ENCODE data around the gene SLC18B1. TPM values are rescaled to one million over a fixed set of nuclear protein-coding genes. Genes with fewer than 3 reads are reported as not detected.

SLC18B1 gene
- total RNA-seq, 1 donor = 6.9 TPM

DNA sequence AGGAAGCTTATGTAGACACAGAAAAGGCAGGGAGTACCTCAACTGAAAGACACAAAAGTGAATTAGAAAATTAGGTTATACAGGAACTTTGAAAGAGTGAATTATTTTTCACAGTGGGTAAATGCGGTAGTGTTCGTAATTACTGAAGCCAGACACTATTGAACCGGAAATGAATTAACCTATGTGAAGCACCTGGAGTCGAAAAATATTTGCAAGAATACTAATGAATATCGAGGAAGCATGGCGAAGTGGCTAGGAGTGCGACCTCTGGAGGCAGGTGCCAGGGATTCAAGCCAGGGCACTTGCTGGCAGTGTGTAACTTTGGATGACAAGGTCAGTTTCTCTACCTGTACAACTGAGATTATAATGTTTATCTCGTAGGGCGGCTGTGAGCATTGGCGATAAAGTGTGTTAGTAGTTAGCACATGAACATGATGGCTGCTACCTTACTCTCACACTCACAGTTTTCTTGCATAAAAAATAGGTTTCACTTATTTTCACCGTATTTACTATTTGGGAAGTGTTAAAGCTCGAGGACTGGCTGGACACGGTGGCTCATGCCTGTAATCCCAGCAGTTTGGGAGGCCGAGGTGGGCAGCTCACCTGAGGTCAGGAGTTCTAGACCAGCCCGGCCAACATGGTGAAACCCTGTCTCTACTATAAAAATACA is 567 bp upstream of the SLC18B1 start:
- Histone ChIP-seq H3K27me3 (ENCODE audit: insufficient read depth, low read length) (no peaks in the 10 kb centered on the region), H3K9me3 (ENCODE audit: low read depth, low read length) (no peaks in the 10 kb centered on the region), H3K4me2 (ENCODE audit: insufficient read depth, low read length) (peak overlapping the region; percentile 94), H3K4me1 (ENCODE audit: insufficient read depth, low read length) (peaks cover 3% of the 10 kb centered on the region), H3K4me3 (ENCODE audit: insufficient read depth, low read length) (peak overlapping the region; percentile 92), H2AFZ (ENCODE audit: low read length) (peak overlapping the region; percentile 98), H3K36me3 (ENCODE audit: insufficient read depth, low read length) (no peaks in the 10 kb centered on the region), H3K79me2 (ENCODE audit: insufficient read depth, low read length) (no peaks in the 10 kb centered on the region), H3K27ac (ENCODE audit: low read depth, low read length) (no peak overlapping the region), H4K20me1 (ENCODE audit: insufficient read depth, low read length) (no peaks in the 10 kb centered on the region)
- TF ChIP-seq, protein P1, sequence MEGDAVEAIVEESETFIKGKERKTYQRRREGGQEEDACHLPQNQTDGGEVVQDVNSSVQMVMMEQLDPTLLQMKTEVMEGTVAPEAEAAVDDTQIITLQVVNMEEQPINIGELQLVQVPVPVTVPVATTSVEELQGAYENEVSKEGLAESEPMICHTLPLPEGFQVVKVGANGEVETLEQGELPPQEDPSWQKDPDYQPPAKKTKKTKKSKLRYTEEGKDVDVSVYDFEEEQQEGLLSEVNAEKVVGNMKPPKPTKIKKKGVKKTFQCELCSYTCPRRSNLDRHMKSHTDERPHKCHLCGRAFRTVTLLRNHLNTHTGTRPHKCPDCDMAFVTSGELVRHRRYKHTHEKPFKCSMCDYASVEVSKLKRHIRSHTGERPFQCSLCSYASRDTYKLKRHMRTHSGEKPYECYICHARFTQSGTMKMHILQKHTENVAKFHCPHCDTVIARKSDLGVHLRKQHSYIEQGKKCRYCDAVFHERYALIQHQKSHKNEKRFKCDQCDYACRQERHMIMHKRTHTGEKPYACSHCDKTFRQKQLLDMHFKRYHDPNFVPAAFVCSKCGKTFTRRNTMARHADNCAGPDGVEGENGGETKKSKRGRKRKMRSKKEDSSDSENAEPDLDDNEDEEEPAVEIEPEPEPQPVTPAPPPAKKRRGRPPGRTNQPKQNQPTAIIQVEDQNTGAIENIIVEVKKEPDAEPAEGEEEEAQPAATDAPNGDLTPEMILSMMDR (IDR thresholded peaks at IDR 0.05; ENCODE audit: extremely low read depth, low read depth, low read length) = peak; percentile 87
- peak; percentile 89 for DNase-seq (ENCODE audit: insufficient read length, low spot score, missing footprints)

DNA sequence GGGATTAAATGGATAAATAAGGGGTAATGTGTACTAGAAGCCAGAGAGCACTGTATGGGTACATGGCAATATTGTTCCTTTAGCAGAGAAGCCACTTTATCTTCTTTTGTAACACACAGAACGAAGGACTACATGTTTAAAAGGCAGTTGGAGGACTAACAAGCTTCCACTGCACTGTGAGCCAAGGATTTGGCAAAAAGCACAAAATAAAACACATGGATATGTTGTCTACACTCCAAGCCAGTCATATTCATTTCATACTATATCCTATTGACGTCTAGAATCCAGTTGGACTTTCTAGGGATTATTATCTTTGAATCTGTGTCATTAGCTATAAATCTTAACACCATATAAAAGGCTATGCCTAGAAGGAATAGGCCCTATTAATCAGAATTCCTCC is 3.0 kb downstream of the SLC18B1 start:
- H3K79me2 ChIP-seq (ENCODE audit: insufficient read depth, low read length) = no peaks in the 10 kb centered on the region
- H2AFZ ChIP-seq (ENCODE audit: low read length) = no peak overlapping the region
- H3K27me3 ChIP-seq (ENCODE audit: insufficient read depth, low read length) = no peaks in the 10 kb centered on the region
- H3K9me3 ChIP-seq (ENCODE audit: low read depth, low read length) = no peaks in the 10 kb centered on the region
- no peaks in the 10 kb centered on the region for H4K20me1 ChIP-seq (ENCODE audit: insufficient read depth, low read length)
- TF ChIP-seq, protein P1 (IDR thresholded peaks at IDR 0.05; ENCODE audit: extremely low read depth, low read depth, low read length) = no peak
- no peak overlapping the region for H3K4me2 ChIP-seq (ENCODE audit: insufficient read depth, low read length)
- peaks cover 3% of the 10 kb centered on the region for H3K4me1 ChIP-seq (ENCODE audit: insufficient read depth, low read length)
- peak; percentile 2 for DNase-seq (ENCODE audit: insufficient read length, low spot score, missing footprints)
- no peak overlapping the region for H3K27ac ChIP-seq (ENCODE audit: low read depth, low read length)
- no peaks in the 10 kb centered on the region for H3K36me3 ChIP-seq (ENCODE audit: insufficient read depth, low read length)
- no peak overlapping the region for H3K4me3 ChIP-seq (ENCODE audit: insufficient read depth, low read length)

DNA sequence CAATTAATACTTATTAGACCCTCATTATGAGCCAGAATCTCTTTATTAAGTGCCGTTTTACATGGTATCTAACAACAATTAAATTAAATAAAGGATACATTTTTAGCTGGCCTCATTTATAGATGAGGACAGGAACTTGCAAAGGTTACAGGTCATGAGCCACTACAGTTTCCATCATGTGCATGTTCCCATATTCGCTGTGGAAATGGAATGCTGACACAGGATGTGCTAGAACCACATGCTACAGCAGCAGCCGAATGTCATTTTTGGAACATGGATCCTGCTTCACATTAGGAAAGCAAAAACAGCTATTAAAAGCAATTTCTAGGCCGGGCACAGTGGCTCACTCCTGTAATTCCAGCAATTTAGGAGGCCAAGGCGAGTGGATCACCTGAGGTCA is 5.9 kb downstream of the SLC18B1 start:
- Histone ChIP-seq H4K20me1 (ENCODE audit: insufficient read depth, low read length) (no peaks in the 10 kb centered on the region), H3K36me3 (ENCODE audit: insufficient read depth, low read length) (no peaks in the 10 kb centered on the region), H3K79me2 (ENCODE audit: insufficient read depth, low read length) (no peaks in the 10 kb centered on the region), H3K27me3 (ENCODE audit: insufficient read depth, low read length) (no peaks in the 10 kb centered on the region), H3K4me1 (ENCODE audit: insufficient read depth, low read length) (peaks cover under 1% of the 10 kb centered on the region), H3K27ac (ENCODE audit: low read depth, low read length) (no peak overlapping the region), H3K4me2 (ENCODE audit: insufficient read depth, low read length) (no peak overlapping the region), H3K4me3 (ENCODE audit: insufficient read depth, low read length) (no peak overlapping the region), H2AFZ (ENCODE audit: low read length) (no peak overlapping the region), H3K9me3 (ENCODE audit: low read depth, low read length) (no peaks in the 10 kb centered on the region)
- TF ChIP-seq, protein P1 (IDR thresholded peaks at IDR 0.05; ENCODE audit: extremely low read depth, low read depth, low read length) = no peak
- no peak for DNase-seq (ENCODE audit: insufficient read length, low spot score, missing footprints)

DNA sequence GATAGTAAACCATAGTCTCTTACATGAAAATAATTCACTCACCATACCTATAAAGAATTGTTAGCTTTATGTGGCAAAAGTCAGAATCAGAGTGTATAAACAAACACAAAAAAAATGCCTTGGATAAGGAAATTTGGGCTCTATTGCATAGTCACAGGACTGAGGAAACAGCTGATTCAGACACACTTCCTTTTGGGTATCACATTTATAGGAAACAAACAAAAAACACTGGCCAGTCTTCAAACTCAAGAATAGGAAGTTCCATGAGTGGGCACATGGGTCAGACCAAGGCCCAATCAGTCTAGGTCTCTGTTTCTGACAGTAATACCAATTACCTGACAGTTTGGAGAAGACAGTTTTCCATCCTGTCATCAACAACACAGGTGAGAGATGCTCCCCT is 8.0 kb downstream of the SLC18B1 start:
- H3K27me3 ChIP-seq (ENCODE audit: insufficient read depth, low read length) = no peaks in the 10 kb centered on the region

More for the DNA sequence above, 8.0 kb downstream of the SLC18B1 start:
- Histone ChIP-seq H3K27ac (ENCODE audit: low read depth, low read length) (no peak overlapping the region), H3K79me2 (ENCODE audit: insufficient read depth, low read length) (no peaks in the 10 kb centered on the region), H3K4me3 (ENCODE audit: insufficient read depth, low read length) (no peak overlapping the region), H3K4me2 (ENCODE audit: insufficient read depth, low read length) (no peak overlapping the region), H3K9me3 (ENCODE audit: low read depth, low read length) (no peaks in the 10 kb centered on the region), H4K20me1 (ENCODE audit: insufficient read depth, low read length) (no peaks in the 10 kb centered on the region), H3K4me1 (ENCODE audit: insufficient read depth, low read length) (no peaks in the 10 kb centered on the region), H2AFZ (ENCODE audit: low read length) (no peak overlapping the region), H3K36me3 (ENCODE audit: insufficient read depth, low read length) (no peaks in the 10 kb centered on the region)
- DNase-seq (ENCODE audit: insufficient read length, low spot score, missing footprints) = no peak
- TF ChIP-seq, protein P1 (IDR thresholded peaks at IDR 0.05; ENCODE audit: extremely low read depth, low read depth, low read length) = no peak

All from osteoblast (primary cell).